Chondrocyte (in vitro differentiated cells): ENCODE measurements around the gene JOSD2. TPM values are rescaled to one million over a fixed set of nuclear protein-coding genes. Genes with fewer than 3 reads are reported as not detected.
A peak's percentile ranks its signal among the peaks of the same experiment; 100 is the strongest.

Experiments used
- DNase-seq: peaks from one replicate; pipeline ENCODE4 v3.0.0; 2021; ENCODE audit warnings: mixed read lengths, low spot score
- H3K27ac Mint-ChIP-seq: one replicate; pipeline ENCODE4 v1.8.0; 2021; ENCODE audit warnings: mild to moderate bottlenecking, moderate library complexity, mixed read lengths; ENCODE audit not compliant: unreplicated experiment
- H3K27me3 Mint-ChIP-seq: 2 replicates; pipeline ENCODE4 v1.8.0; 2021; ENCODE audit warnings: low read depth, mixed read lengths
- H3K36me3 Mint-ChIP-seq: 2 replicates; pipeline ENCODE4 v1.8.0; 2021; ENCODE audit warnings: low read depth, mixed read lengths
- H3K4me1 Mint-ChIP-seq: 2 replicates; pipeline ENCODE4 v1.8.0; 2021; ENCODE audit warnings: low read depth, mild to moderate bottlenecking, mixed read lengths
- H3K4me3 Mint-ChIP-seq: one replicate; pipeline ENCODE4 v1.8.0; 2021; ENCODE audit warnings: mild to moderate bottlenecking, moderate library complexity, mixed read lengths; ENCODE audit not compliant: unreplicated experiment
- H3K9me3 Mint-ChIP-seq: 2 replicates; pipeline ENCODE4 v1.8.0; 2021; ENCODE audit warnings: low read depth, mixed read lengths
- CTCF ChIP-seq: fragments of 200-600 bp; sonication (generic); IDR thresholded peaks from 2 replicates; pipeline ENCODE4 v1.5.0; 2021; ENCODE audit warnings: antibody characterized with exemption, mild to moderate bottlenecking, moderate library complexity
- total RNA-seq: library from RNA; stranded (reverse); gene quantifications from 3 replicates; pipeline ENCODE4 v1.2.1, GENCODE V29; 2021

The JOSD2 gene
- total RNA-seq, 1 donor from 2014 or later: 44.7 TPM

- no peaks in the 10 kb centered on the region for H3K36me3 Mint-ChIP-seq
- no peak for TF ChIP-seq CTCF
- H3K4me1 Mint-ChIP-seq: peaks cover 13% of the 10 kb centered on the region
- no peak overlapping the region for H3K27ac Mint-ChIP-seq
- no peak overlapping the region for H3K4me3 Mint-ChIP-seq
- H3K9me3 Mint-ChIP-seq: no peaks in the 10 kb centered on the region
- no peaks in the 10 kb centered on the region for H3K27me3 Mint-ChIP-seq
- peak; percentile 52 for DNase-seq
These were observed 4.2 kb upstream of the JOSD2 start for GRCh38 chr19:50515168-50515561.

- H3K27ac Mint-ChIP-seq: no peak overlapping the region
- DNase-seq: peak; percentile 89
- peaks cover 16% of the 10 kb centered on the region for H3K4me1 Mint-ChIP-seq
- H3K27me3 Mint-ChIP-seq: no peaks in the 10 kb centered on the region
- H3K9me3 Mint-ChIP-seq: no peaks in the 10 kb centered on the region
- TF ChIP-seq CTCF: no peak
- no peak overlapping the region for H3K4me3 Mint-ChIP-seq
- H3K36me3 Mint-ChIP-seq: no peaks in the 10 kb centered on the region
These were observed 3.6 kb upstream of the JOSD2 start for GRCh38 chr19:50514346-50515167.

DNA sequence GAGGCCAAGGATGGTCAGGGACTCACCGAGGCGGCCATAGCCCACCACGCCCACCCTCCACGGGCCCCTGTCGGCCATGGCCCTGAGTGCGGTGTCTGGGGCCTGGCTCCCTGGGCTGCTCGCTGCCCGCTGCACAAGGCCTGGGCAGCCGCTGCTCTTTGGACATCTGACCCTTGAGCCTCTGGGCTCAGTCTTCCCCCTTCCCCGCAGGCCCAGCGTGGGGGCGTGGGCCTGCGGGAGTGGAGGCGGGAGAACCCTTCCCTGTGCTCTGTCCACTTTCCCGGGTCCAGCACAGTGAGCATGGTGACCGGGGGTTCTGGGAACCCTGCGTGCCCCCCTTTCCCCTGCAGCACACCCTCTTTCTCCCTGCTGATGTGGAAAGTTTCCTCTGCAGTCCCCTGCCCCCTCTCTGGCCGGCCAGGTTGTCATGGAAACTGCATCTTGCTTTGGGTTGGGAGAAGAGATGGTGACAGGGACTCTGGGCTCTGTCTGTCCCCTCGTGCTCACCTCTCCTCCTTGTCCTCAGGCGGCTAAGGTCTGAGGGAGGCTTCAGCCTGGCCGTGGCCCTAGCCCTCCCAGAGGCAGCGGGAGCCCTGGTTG lies 2.9 kb upstream of the JOSD2 start, which contains the start of gene ASPDH:
TSS of gene ASPDH (minus strand) at position 168 of the 600 bp plus-strand sequence. CDS start at position 78, 90 bp downstream.
- Mint-ChIP-seq H3K36me3 (peaks cover under 1% of the 10 kb centered on the region), H3K9me3 (no peaks in the 10 kb centered on the region), H3K27ac (no peak within 1 kb of the TSS), H3K4me3 (no peak within 1 kb of the TSS), H3K27me3 (no peaks in the 10 kb centered on the region), H3K4me1 (peaks cover 22% of the 10 kb centered on the region)
- no peak for TF ChIP-seq CTCF
- DNase-seq: peak; percentile 77

- no peaks in the 10 kb centered on the region for H3K27me3 Mint-ChIP-seq
- peak; percentile 42 for DNase-seq
These were observed 2.2 kb upstream of the JOSD2 start for GRCh38 chr19:50512999-50513745.

More at GRCh38 chr19:50512999-50513745, 2.2 kb upstream of the JOSD2 start:
- TF ChIP-seq CTCF: no peak
- Mint-ChIP-seq H3K9me3 (no peaks in the 10 kb centered on the region), H3K4me1 (peaks cover 25% of the 10 kb centered on the region), H3K36me3 (peaks cover 1% of the 10 kb centered on the region), H3K27ac (no peak overlapping the region), H3K4me3 (no peak overlapping the region)
